Measurements from ENCODE around the gene PPP2R5C. TPM values are rescaled to one million over a fixed set of nuclear protein-coding genes. Genes with fewer than 3 reads are reported as not detected.

The PPP2R5C gene
- total and polyA plus RNA-seq, 2 donors from 2014 or later, result 65.6 to 129 TPM

DNA sequence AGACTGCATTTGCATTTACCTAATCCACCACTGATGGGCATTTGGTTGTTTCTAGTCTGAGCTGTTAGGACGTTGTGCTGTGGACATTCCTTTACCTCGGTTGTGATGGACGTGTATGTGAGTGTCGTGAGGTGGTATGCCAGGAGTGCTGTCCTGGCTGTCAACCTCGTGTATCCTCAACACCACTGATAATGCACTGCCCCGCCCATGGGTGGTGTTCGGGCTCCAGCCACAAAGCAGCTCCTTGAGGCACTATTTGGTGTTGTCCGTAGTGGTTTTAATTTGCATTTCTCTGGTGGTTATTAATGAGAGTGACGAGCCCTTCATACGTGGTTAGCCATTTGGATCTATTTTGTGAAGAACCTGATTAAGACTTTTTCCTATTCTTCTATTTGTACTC lies 87.6 kb downstream of the PPP2R5C start:
- Histone ChIP-seq H3K27me3 (ENCODE audit: control insufficient read depth, insufficient read depth, low read length) (no peaks in the 10 kb centered on the region), H3K27ac (ENCODE audit: low read depth in 2 of 2, low read length in 2 of 2) (no peak overlapping the region), H3K4me3 (ENCODE audit: low read length in 3 of 3) (no peak overlapping the region), H3K9me3 (ENCODE audit: control insufficient read depth in 2 of 3, insufficient read depth in 1 of 3, low read length in 3 of 3) (no peaks in the 10 kb centered on the region), H3K9ac (ENCODE audit: low read length in 3 of 3) (no peak overlapping the region), H3K36me3 (ENCODE audit: control insufficient read depth in 2 of 3, insufficient read depth in 3 of 3, low read length in 3 of 3) (no peaks in the 10 kb centered on the region), H3K4me1 (ENCODE audit: control insufficient read depth in 2 of 3, insufficient read depth in 2 of 3, low read depth in 1 of 3, low read length in 3 of 3) (peaks cover 0 to 3% (median 0%) of the 10 kb centered on the region in 3 donors)
- no peak for FAIRE-seq
- no peak for DNase-seq
- TF ChIP-seq, protein P1, sequence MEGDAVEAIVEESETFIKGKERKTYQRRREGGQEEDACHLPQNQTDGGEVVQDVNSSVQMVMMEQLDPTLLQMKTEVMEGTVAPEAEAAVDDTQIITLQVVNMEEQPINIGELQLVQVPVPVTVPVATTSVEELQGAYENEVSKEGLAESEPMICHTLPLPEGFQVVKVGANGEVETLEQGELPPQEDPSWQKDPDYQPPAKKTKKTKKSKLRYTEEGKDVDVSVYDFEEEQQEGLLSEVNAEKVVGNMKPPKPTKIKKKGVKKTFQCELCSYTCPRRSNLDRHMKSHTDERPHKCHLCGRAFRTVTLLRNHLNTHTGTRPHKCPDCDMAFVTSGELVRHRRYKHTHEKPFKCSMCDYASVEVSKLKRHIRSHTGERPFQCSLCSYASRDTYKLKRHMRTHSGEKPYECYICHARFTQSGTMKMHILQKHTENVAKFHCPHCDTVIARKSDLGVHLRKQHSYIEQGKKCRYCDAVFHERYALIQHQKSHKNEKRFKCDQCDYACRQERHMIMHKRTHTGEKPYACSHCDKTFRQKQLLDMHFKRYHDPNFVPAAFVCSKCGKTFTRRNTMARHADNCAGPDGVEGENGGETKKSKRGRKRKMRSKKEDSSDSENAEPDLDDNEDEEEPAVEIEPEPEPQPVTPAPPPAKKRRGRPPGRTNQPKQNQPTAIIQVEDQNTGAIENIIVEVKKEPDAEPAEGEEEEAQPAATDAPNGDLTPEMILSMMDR (IDR thresholded peaks at IDR 0.05; ENCODE audit: borderline replicate concordance, extremely low read depth, insufficient read depth), result no peak
- intact Hi-C loops (cut with DNase I), result no loop called here

DNA sequence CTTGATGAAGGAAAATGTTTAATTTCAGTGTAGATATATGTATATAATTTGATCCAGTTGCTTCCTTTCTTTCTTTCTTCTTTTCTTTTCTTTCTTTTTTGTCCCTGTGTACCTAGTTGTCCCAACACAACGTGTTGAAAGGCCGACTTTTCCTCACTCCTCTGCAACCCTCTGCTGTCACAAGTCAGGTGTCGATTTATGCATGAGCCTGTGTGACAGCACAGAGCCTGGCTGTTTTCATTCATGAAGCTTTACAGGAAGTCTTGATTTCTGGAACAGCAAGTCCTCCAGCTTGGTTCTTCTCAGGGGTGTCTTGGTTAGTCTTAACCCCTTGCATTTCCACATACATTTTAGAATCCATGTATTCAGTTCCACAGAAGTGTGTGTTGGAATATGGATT lies 88.1 kb downstream of the PPP2R5C start:
- Histone ChIP-seq H3K4me1 (ENCODE audit: control insufficient read depth in 2 of 3, insufficient read depth in 2 of 3, low read depth in 1 of 3, low read length in 3 of 3) (peaks cover 0 to 7% (median 0%) of the 10 kb centered on the region in 3 donors), H3K4me3 (ENCODE audit: low read length in 3 of 3) (no peak overlapping the region), H3K36me3 (ENCODE audit: control insufficient read depth in 2 of 3, insufficient read depth in 3 of 3, low read length in 3 of 3) (no peaks in the 10 kb centered on the region), H3K27me3 (ENCODE audit: control insufficient read depth, insufficient read depth, low read length) (no peaks in the 10 kb centered on the region), H3K9ac (ENCODE audit: low read length in 3 of 3) (no peak overlapping the region), H3K27ac (ENCODE audit: low read depth in 2 of 2, low read length in 2 of 2) (no peak overlapping the region), H3K9me3 (ENCODE audit: control insufficient read depth in 2 of 3, insufficient read depth in 1 of 3, low read length in 3 of 3) (no peaks in the 10 kb centered on the region)
- FAIRE-seq, result no peak
- no peak for DNase-seq
- intact Hi-C loops (cut with DNase I), result no loop called here
- TF ChIP-seq, protein P1 (IDR thresholded peaks at IDR 0.05; ENCODE audit: borderline replicate concordance, extremely low read depth, insufficient read depth), result no peak

DNA sequence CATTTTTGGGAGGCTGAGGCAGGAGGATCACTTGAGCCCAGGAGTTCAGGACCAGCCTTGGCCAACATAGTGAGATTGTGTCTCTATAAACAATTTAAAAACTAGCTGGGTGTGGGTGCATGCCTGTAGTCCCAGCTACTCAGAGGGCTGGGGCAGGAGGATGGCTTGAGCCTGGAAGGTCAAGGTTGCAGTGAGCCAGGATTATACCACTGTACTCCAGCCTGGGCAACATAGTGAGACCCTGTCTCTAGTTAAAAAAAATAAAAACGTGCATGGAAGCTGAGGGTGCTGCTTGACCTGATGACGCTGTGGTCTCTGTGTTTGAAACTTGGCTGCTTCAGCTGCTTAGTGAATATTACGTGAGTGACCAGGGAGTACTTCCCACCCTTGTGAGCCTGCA lies 89.7 kb downstream of the PPP2R5C start:
- peaks cover 0 to 7% (median 0%) of the 10 kb centered on the region in 3 donors for H3K4me1 ChIP-seq (ENCODE audit: control insufficient read depth in 2 of 3, insufficient read depth in 2 of 3, low read depth in 1 of 3, low read length in 3 of 3)
- DNase-seq (no peak), FAIRE-seq (no peak)
- H3K27ac ChIP-seq (ENCODE audit: low read depth in 2 of 2, low read length in 2 of 2), result no peak overlapping the region
- TF ChIP-seq, protein P1 (IDR thresholded peaks at IDR 0.05; ENCODE audit: borderline replicate concordance, extremely low read depth, insufficient read depth), result no peak
- H3K9ac ChIP-seq (ENCODE audit: low read length in 3 of 3), result no peak overlapping the region
- H3K27me3 ChIP-seq (ENCODE audit: control insufficient read depth, insufficient read depth, low read length), result no peaks in the 10 kb centered on the region
- H3K9me3 ChIP-seq (ENCODE audit: control insufficient read depth in 2 of 3, insufficient read depth in 1 of 3, low read length in 3 of 3), result no peaks in the 10 kb centered on the region
- intact Hi-C loops (cut with DNase I), result no loop called here
- no peak overlapping the region for H3K4me3 ChIP-seq (ENCODE audit: low read length in 3 of 3)
- H3K36me3 ChIP-seq (ENCODE audit: control insufficient read depth in 2 of 3, insufficient read depth in 3 of 3, low read length in 3 of 3), result no peaks in the 10 kb centered on the region

Measured in kidney (tissue), 14 donors.